SJSA1 (cell line): Measurements from ENCODE around the gene RPL37A. TPM values are rescaled to one million over a fixed set of nuclear protein-coding genes. Genes with fewer than 3 reads are reported as not detected.

Source experiments
- DNase-seq, 2 experiments: peaks; one replicate each; pipeline ENCODE4 v3.0.0-alpha.2; 2015 to 2020; ENCODE audit warnings: low spot score in 2 of 2, low read depth in 1 of 2
- H3K27ac ChIP-seq: fragments of 250-450 bp; sonication (Bioruptor Pico); 2 replicates; pipeline ENCODE4 v1.5.1; 2020; ENCODE audit warnings: mild to moderate bottlenecking, moderate library complexity
- H3K27me3 ChIP-seq: fragments of 250-450 bp; sonication (Bioruptor Pico); replicated peaks from 2 replicates; pipeline ENCODE4 v1.5.1; 2020; ENCODE audit warnings: mild to moderate bottlenecking, moderate library complexity
- H3K36me3 ChIP-seq: fragments of 250-450 bp; sonication (Bioruptor Pico); 2 replicates; pipeline ENCODE4 v1.5.1; 2020; ENCODE audit warnings: mild to moderate bottlenecking
- H3K4me1 ChIP-seq: fragments of 250-450 bp; sonication (Bioruptor Pico); replicated peaks from 2 replicates; pipeline ENCODE4 v1.6.1; 2021; ENCODE audit warnings: mild to moderate bottlenecking
- H3K4me3 ChIP-seq: fragments of 250-450 bp; sonication (Bioruptor Pico); 2 replicates; pipeline ENCODE4 v1.5.1; 2020; ENCODE audit warnings: mild to moderate bottlenecking
- H3K9me3 ChIP-seq: fragments of 250-450 bp; sonication (Bioruptor Pico); replicated peaks from 2 replicates; pipeline ENCODE4 v1.5.1; 2020; ENCODE audit warnings: mild to moderate bottlenecking
- total RNA-seq: library from RNA; depleted of rRNA; stranded (reverse); fragments of >200 nt; shearing (Covaris generic); gene quantifications from 2 replicates; pipeline ENCODE4 v1.2.3, GENCODE V29; 2014; rRNA removed

Gene RPL37A
- total RNA-seq, 1 experiment from 2014 or later, result 1,252 TPM

- no peak overlapping the region for H3K27ac ChIP-seq
- DNase-seq, result no peak
- peaks cover 16% of the 10 kb centered on the region for H3K4me1 ChIP-seq
Measured at GRCh38 chr2:216551234-216552068, 52.8 kb downstream of the RPL37A start.

GRCh38 chr2:216553093-216553478 lies 54.4 kb downstream of the RPL37A start:
- H3K4me1 ChIP-seq, result peaks cover 16% of the 10 kb centered on the region
- no peaks in the 10 kb centered on the region for H3K9me3 ChIP-seq
- H3K36me3 ChIP-seq, result no peaks in the 10 kb centered on the region
- H3K4me3 ChIP-seq, result no peak overlapping the region
- DNase-seq, result no peak
- H3K27ac ChIP-seq, result no peak overlapping the region
- H3K27me3 ChIP-seq, result no peaks in the 10 kb centered on the region

More at GRCh38 chr2:216551234-216552068, 52.8 kb downstream of the RPL37A start:
- no peak overlapping the region for H3K4me3 ChIP-seq
- no peaks in the 10 kb centered on the region for H3K27me3 ChIP-seq
- no peaks in the 10 kb centered on the region for H3K36me3 ChIP-seq
- no peaks in the 10 kb centered on the region for H3K9me3 ChIP-seq

Other genes starting within 250 kb of the RPL37A start
- gene MARCHF4, start 126.4 kb upstream of the RPL37A start, total RNA-seq, result 2.5 and 4.3 TPM in 2 replicates
- gene SMARCAL1, start 86.4 kb upstream of the RPL37A start, total RNA-seq, result 4.8 and 9.9 TPM in 2 replicates
- 0.32 and 0.60 TPM in 2 replicates for gene IGFBP2, start 134.6 kb downstream of the RPL37A start, total RNA-seq
- gene IGFBP5, start 196.7 kb downstream of the RPL37A start, total RNA-seq, result 0.03 TPM in 1 of 2 replicates, not detected in the other